ENCODE results near the gene ANGPTL2.

DNA sequence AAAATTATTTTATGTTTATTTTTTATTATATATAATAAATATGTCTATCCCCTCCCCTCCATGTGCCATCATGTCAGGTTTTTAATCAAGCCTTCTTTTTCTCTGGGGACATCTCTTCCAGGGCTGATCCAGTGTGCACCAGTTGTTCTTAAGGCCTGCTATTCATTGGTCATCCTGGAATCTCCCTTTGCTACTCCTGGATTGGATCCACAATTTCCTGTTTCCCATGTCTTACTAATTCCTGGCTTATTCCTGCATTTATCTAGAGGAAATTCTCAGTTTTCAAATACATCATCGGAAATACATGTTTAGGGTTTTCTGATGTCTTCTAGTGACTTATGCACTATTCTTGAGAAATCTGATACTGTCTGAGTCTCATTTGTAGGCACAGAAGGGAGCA, 56.8 kb downstream of the ANGPTL2 start:
- TF ChIP-seq, protein P1, sequence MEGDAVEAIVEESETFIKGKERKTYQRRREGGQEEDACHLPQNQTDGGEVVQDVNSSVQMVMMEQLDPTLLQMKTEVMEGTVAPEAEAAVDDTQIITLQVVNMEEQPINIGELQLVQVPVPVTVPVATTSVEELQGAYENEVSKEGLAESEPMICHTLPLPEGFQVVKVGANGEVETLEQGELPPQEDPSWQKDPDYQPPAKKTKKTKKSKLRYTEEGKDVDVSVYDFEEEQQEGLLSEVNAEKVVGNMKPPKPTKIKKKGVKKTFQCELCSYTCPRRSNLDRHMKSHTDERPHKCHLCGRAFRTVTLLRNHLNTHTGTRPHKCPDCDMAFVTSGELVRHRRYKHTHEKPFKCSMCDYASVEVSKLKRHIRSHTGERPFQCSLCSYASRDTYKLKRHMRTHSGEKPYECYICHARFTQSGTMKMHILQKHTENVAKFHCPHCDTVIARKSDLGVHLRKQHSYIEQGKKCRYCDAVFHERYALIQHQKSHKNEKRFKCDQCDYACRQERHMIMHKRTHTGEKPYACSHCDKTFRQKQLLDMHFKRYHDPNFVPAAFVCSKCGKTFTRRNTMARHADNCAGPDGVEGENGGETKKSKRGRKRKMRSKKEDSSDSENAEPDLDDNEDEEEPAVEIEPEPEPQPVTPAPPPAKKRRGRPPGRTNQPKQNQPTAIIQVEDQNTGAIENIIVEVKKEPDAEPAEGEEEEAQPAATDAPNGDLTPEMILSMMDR (IDR thresholded peaks at IDR 0.05) = no peak
- TF ChIP-seq POLR2A (IDR thresholded peaks at IDR 0.05) (no peak), EP300 (IDR thresholded peaks at IDR 0.05) (no peak), POLR2AphosphoS5 (IDR thresholded peaks at IDR 0.05) (no peak)
